Measurements from ENCODE around the gene FSTL3.

- no peak for TF ChIP-seq SP1 (IDR thresholded peaks at IDR 0.05)
- TF ChIP-seq CTCF (IDR thresholded peaks at IDR 0.05; ENCODE audit: low read depth, low read length, missing input control): no peak
- no peak for TF ChIP-seq ZBTB33 (IDR thresholded peaks at IDR 0.05)
- no peak for TF ChIP-seq REST (IDR thresholded peaks at IDR 0.05)
- TF ChIP-seq HNF4A (conservative IDR thresholded peaks at IDR 0.05): no peak
- TF ChIP-seq RAD21 (IDR thresholded peaks at IDR 0.05): no peak
- TF ChIP-seq MAX (IDR thresholded peaks at IDR 0.05): no peak
- no peak for TF ChIP-seq ATF3 (IDR thresholded peaks at IDR 0.05)
These were observed 12.8 kb downstream of the FSTL3 start for GRCh38 chr19:688992-689391.
